ENCODE data around the gene SMARCB1.

The SMARCB1 gene

GRCh38 chr22:23868580-23868979 is 81.8 kb downstream of the SMARCB1 start:
- no peak for FAIRE-seq
- DNase-seq (ENCODE audit: insufficient read length, low spot score), result no peak

GRCh38 chr22:23874871-23875270 is 88.1 kb downstream of the SMARCB1 start:
- DNase-seq (ENCODE audit: insufficient read length, low spot score) (no peak), FAIRE-seq (no peak)

- no peak for FAIRE-seq
- no peak for DNase-seq (ENCODE audit: insufficient read length, low spot score)
Measured at GRCh38 chr22:23875801-23876200, 89.0 kb downstream of the SMARCB1 start.

GRCh38 chr22:23877566-23877965 is 90.8 kb downstream of the SMARCB1 start:
- FAIRE-seq, result no peak

GRCh38 chr22:23878219-23878618 is 91.5 kb downstream of the SMARCB1 start:
- DNase-seq (ENCODE audit: insufficient read length, low spot score) (no peak), FAIRE-seq (no peak)

More at GRCh38 chr22:23877566-23877965, 90.8 kb downstream of the SMARCB1 start:
- DNase-seq (ENCODE audit: insufficient read length, low spot score), result no peak

GRCh38 chr22:23882370-23882769 is 95.6 kb downstream of the SMARCB1 start:
- DNase-seq (ENCODE audit: insufficient read length, low spot score), result no peak
- no peak for FAIRE-seq

GRCh38 chr22:23883658-23884057 is 96.9 kb downstream of the SMARCB1 start:
- no peak for FAIRE-seq
- no peak for DNase-seq (ENCODE audit: insufficient read length, low spot score)

- no peak for FAIRE-seq
Measured at GRCh38 chr22:23884140-23884539, 97.4 kb downstream of the SMARCB1 start.

More at GRCh38 chr22:23884140-23884539, 97.4 kb downstream of the SMARCB1 start:
- DNase-seq (ENCODE audit: insufficient read length, low spot score), result no peak

Data from GM19239 (cell line).